Middle frontal gyrus (tissue), 1 donor: ENCODE measurements around the gene TMEM120A.
A peak's percentile ranks its signal among the peaks of the same experiment; 100 is the strongest.
"Not testable (repeated sequence)": the region's sequence is repeated elsewhere in the genome, so short reads cannot be mapped to it uniquely, and the experiment has no call there.

Source experiments
- DNase-seq: peaks from one replicate; pipeline ENCODE4 v3.0.0-alpha.2; 2015; ENCODE audit warnings: low spot score; ENCODE audit errors: extremely low spot score

The TMEM120A gene

DNA sequence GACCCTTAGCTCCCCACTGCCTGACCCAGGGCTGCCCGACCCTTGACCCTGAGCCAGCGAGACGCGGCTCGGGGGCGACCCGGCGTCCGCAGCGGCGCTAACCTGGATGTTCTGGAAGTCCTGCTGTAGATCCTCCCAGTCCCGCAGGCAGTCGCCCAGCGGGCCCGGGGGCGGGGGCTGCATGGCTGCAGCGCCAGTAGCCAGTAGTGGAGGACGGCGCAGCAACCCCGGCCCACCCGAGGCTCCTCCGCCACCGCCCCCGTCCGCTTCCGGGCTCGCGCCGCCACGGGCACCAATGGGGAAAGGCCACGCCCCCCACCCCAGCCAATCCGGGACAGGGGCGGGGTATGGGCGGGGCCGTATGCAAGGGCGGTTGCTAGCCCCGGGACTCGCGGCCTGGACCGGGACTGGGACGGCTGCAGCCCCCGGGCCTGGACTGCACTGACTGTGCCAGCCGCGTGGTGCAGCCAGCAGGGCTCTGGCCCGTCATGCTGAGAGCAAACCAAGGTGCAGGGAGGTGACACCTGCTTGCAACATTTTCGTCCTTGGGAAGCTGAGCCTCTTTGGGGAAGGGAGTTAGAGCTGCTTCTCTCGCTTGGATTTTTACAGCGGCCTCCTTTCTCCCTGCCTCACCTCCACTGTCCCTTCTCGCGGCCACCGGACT, at the start of gene TMEM120A:
Gene TMEM120A (minus strand): TSS at position 208 of the 664 bp plus-strand sequence. CDS start 25 bp downstream, at position 183.
- DNase-seq, result peak; percentile 90

DNA sequence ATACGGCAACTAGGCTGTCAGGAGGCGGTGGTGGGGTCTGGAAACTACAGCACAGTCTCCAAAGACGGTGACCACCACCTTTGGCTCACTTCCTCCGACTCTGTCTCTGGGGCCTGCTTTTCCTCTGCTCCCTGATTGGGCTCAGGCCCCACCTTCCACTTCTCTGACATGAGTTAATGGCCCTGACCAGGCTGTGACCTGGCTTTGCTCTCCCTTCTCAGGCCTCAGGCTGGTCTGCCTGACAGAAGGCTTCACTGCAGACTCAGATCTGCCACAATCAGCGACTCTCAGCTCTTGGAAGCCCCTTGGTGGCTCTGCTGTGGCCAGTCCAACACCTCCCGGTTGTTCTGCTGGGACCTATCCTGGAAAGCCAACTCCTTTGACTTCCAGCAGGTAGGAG, 45.7 kb upstream of the TMEM120A start:
- no peak for DNase-seq

DNA sequence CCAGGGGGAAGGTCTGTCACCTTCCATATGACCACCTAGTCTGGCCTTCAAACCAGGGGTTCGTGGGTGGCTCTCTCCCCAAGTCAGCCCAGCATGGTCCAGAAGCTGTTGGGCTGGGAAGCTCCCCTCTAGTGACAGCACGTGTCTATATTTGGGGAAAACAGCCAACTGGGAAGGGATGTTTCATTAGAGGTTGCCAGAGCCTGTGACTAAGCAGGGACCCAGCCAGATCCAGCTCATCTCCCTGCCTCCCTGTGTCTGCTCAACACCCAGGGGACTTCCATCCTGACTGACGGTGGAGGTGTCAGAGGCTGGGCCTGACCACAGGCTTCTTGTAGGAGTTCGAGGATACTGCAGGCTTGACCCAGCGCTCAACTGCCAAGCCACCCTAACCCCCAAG, 42.9 kb upstream of the TMEM120A start:
- DNase-seq, result no peak

DNA sequence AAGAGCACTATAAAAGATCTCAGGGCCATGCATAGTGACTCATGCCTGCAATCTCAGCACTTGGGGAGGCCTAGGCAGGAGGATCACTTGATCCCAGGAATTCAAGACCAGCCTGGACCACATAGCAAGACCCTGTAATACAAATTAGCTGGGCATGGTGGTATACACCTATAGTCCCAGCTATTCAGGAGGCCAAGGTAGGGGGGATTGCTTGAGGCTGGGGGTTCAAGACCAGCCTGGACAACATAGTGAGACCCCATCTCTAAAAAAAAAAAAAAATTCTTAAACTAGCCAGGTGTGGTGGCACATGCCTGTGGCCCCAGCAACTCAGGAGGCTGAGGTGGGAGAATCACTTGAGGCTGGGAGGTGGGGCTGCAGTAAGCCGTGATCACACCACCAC, 37.6 kb upstream of the TMEM120A start:
- no peak for DNase-seq

DNA sequence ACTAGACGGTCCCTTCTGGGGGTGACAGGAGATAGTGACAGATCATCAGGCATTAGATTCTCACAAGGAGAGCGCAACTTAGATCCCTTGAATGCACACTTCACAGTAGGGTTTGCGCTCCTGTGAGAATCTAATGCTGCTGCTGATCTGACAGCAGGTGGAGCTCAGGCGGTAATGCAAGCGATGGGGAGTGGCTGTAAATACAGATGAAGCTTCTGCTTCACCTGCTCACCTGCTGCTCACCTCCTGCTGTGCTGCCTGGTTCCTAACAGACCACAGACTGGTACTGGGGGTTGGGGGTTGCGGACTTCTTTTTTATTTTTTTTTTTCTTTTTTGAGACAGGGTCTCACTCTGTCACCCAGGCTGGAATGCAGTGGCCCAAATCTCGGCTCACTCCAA, 35.3 kb upstream of the TMEM120A start:
- not testable (repeated sequence) for DNase-seq

DNA sequence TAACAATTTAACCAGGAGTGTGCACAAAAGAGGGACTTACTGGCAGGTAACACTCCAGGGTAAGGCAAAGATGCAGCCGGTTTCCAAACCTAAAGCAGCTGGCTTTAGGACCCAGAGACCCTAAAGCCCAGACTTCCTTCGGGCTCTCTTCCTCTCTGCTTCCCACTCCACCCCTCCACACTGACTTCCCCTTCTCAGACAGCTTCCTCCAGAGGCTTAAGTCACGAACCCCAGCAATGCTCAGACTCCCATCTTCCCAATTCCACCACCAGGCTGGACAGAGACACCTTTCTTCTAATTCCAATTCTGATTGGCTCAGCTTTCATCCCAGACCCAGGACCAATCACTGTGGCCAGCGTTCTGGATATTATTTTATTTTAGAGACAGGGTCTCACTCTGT, 28.6 kb upstream of the TMEM120A start:
- no peak for DNase-seq

DNA sequence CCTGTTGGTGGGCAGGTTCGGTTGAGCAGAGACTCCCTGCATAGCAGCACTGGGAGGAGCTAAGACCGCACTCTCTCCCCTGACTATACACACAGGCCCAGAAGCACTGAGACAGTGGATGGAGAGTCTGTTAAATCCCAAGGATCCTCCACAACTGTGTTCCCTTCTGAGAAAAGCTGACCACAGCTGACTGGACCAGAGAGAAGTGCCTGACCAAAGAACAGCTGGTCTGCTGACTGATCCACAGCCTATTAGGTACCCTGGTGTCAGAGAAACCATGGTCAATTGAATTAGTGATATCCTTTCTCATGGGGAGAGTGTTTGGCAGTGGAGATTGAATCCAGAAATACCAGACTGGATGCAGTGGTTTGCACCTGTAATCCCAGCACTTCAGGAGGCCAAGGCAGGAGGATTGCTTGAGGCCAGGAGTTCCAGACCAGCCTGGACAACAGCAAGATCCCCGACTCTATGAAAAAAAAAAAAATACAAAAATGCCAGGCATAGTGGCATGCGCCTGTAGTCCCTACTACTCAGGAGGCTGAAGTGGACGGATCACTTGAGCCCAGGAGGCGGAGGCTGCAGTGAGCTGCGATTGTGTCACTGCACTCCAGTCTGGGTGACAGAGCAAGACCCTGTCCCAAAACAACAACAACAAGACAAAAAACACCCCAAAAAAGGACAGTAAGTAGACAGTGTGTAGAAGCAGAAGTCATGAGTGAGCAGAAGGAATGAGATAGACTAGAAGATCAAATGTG, 27.8 kb upstream of the TMEM120A start:
- DNase-seq, result no peak

DNA sequence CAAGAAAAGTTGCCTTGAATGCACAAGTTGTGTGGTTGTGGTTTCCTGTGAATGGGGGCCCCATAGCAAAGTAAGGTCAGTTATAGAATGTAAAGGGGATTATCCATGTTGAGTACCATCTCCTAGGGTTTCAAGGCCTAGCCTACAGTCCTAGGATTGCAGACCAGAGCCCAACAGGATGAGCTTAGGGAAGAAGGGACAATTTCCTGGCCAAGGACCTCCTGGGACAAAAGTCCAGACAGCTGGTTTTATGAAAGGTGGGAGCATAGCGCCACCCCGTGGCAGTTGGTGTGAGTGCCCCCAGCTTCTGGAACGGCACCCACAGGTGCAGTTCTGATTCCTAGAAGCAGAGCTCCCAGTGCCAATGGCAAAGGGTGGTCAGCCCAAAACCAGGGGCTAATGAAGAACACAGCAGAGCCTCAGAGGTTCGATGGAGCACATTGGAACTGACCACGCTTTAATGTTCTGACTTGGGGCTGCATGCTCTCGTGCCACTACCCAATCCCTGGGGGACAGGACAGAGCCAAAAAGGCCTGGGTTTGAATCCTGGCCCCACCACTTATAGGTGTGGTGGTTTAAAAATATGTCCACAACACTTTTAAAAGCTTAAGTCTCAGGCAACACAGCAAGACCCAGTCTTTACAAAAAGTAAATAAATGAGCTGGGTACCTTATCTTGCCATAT, 25.8 kb upstream of the TMEM120A start:
- DNase-seq, result peak; percentile 57

DNA sequence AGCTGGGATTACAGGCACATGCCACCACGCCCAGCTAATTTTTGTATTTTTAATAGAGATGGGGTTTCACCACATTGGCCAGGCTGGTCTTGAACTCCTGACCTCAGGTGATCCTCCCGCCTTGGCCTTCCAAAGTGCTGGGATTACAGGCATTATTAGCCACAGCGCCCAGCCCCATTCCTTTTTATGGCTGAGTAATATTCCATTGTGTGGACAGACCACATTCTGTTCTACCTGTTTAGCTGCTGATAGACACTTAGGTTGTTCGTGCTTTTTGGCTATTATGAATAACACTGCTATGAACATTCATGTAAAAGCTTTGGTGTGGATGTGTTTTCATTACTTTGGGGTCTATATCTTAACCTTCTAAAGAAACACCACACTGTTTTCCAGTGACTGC, 24.1 kb upstream of the TMEM120A start:
- not testable (repeated sequence) for DNase-seq

DNA sequence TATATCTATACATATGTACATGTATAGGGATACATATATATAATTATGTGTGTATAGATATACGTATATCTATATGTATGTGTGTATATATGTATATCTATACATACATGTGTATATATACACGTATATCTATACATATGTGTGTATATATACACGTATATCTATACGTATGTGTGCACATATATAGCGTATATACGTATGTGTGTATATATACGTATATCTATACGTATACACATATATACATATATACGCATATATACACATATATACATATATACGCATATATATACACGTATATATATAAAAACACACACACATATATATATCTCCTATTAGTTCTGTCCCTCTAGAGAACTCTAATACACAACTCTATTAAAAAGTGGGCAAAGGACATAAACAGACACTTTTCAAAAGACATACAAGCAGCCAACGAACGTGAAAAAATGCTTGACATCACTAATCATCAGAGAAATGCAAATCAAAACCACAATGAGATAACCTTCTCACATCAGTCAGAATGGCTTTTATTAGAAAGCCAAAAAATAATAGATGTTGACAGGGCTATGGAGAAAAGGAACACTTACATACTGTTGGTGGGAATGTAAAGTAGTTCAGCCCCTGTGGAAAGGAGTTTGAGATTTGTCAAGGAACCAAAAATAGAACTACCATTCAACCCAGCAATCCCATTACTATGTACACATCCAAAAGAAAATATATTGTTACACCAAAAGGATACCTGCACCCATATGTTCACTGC, 22.0 kb upstream of the TMEM120A start:
- no peak for DNase-seq

DNA sequence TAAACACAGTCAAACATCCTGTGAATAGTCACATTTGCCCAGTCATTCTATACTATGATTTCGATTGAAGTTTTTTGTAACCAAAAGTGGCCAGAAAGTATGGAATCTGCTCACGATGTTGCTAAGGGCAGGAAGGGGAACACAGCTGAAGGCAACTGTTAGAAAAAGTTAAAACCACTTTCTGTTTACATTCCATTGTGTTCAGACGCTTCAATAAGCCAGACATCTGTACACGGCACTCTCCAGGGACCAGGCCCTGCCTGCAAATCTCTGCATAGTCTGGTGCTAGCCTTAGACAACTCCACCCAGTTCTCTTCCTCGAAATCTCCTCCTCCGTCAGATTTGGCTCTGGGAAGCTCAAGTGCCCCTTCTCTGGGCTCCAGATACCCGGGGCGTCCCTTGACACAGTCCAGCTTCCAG, 17.1 kb upstream of the TMEM120A start:
- no peak for DNase-seq

DNA sequence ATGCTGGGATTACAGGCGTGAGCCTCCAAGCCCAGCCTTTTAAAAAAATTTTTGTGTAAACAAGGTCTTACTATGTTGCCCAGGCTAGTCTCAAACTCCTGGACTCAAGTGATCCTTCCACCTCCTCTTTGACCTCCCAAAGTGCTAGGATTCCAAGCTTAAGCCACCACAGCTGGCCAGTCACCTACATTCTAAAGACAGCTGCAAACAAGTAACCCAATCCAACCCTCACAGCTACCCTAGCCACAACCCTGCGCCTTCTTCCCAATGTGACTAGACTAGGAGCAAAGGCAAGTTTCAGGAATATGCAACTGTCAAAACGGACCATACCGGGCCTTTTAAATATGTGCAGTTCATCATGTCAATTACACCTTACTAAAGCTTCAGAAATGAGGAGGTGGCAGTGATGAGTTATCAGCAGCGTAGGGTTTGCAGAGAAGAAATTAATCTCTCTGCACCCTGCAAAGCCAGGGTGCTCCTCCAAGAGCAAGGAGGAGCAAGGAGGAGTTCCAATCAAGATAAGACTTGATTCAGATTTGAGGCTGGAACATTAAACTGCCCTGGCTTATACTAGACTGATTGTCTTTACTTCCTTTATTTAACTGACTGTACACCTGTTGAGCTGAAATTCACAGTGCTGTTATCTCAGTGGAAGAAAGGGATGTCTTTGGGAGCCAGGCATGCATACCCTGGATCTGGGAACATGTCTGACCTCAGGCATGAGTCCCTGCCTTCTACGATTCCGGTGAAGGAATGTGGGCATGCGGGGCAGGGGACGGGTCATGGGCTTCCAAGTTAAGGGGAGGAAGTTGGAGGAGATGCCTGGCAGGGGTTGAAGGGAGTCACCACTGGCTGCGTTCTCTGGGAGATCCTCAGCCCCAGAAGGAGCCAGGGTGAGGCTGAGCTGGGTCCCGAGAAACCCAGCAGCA, 15.5 kb upstream of the TMEM120A start:
- DNase-seq, result no peak

DNA sequence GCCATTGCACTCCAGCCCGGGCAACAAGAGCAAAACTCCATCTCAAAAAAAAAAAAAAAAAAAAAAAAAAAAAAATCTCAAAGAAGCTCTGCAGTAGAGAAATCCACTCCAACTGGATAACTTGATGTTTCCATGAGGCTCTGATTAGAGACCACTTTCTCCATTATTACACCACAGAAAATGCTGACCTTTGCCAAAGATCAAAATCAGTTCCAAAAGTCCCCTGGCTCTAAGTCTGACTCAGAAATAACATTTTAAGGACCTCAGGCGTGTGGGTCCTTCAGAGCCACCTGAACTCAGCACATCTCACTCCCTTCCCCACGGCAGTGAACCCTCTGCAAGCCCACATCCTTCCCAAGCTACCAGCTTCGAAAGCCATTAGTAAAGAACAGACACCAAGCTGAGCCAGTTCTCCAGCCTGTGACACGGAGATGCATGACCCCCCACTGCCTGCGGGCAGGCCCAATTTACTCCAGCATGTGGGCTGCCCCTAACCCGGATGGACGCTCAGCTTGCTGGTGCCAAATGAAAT, 13.8 kb upstream of the TMEM120A start:
- DNase-seq, result no peak

DNA sequence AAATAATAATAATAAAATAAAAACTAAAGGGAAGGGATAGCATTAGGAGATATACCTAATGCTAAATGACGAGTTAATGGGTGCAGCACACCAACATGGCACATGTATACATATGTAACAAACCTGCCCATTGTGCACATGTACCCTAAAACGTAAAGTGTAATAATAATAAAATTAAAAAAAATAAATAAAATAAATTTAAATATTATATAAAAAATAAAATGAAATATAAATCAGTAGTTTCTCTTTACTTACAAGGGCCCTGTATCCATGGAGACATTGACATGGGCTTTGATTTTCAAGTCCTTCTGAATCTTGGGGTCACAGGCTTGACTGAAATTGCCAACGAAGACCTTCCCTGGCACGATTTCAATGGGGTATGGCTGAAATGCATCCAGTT, 10.6 kb upstream of the TMEM120A start:
- not testable (repeated sequence) for DNase-seq

DNA sequence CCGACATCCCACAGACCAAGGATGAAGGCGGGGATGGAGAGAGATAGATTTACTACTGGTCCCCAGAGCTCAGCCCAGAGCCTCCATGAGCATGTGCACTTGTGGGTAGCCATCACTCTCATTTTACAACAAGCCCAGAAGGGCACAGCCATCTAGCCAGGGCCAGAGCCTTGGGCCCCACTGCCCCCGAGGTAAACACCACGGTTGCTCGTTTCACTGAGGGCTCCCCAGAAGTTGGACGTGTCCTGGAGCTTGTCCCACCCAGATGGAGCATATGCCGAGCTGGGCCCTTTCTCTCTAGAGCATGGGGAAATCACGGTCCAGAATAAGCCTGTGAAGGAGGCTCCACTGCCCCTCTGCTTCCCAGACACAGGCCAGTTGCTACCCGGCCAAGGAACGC, 9.0 kb upstream of the TMEM120A start:
- no peak for DNase-seq

DNA sequence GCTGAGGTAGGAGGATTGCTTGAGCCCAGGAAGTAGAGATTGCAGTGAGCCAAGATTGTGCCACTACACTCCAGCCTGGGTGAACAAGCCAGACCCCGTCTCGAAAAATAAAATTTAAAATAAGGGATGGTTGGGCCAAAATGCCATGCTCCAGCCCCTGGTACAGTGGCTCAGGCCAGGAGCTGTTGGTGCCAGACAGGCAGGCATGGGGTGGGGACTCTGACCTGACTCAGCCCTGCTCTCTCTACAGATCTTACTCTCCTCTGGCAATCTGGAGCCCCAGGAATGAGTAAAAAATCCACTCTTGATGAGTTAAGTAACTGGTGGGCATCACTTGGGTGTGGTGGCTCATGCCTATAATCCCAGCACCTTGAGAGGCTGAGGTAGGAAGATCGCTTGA, 8.4 kb upstream of the TMEM120A start:
- DNase-seq, result no peak

DNA sequence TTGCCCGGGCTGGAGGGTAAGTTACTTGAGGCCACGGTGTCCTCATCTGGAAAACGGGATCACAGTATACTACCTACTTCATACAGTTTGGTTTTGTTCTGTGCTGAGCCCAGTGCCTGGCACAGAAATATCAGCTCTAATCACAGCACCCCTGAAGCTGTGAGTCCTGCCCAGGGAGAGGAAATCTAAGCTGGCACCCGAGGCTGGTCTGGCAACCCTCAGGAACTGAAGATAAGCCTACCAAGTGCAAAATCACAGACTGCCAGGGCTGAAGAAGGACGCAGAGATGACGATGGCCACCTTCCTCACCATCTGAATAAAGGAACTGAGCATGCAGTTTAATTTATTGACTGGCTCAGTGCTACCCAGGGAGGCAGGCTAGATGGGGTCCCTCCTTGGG, 7.7 kb upstream of the TMEM120A start:
- DNase-seq, result no peak

DNA sequence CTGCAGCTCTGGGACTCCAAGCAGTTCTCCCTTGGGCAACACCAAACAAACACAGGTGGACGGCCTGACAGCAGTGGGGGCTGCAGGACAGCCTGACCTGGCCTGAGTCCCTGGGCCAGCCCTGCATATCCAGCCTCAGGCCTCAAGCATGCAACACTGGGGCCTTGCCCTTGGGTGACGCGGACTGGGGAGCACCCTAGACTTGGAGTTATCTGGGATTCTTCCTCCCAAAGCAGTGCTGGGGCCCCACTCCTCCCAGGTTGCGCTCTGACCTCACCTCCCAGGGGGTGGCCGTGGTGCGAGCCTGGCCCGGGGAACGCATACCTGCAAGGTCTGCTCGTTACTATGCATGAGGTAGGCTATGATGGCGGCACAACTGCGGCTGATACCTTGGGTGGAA, 6.2 kb upstream of the TMEM120A start:
- DNase-seq, result no peak

DNA sequence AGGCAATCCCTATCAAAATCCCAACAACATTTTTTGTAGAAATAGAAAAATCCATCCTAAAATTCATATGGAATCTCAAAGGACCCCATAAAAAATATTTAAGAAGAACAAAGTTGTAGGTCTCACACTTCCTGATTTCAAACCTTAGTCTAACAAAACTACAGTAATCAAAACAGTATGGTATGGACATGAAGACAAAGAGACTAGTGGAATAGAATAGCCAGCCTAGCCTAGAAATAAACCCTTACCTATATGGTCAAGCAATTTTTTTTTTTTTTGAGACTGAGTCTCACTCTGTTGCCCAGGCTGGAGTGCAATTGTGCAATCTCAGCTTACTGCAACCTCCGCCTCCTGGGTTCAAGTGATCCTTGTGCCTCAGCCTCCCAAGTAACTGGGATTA, 3.6 kb upstream of the TMEM120A start:
- DNase-seq, result no peak

DNA sequence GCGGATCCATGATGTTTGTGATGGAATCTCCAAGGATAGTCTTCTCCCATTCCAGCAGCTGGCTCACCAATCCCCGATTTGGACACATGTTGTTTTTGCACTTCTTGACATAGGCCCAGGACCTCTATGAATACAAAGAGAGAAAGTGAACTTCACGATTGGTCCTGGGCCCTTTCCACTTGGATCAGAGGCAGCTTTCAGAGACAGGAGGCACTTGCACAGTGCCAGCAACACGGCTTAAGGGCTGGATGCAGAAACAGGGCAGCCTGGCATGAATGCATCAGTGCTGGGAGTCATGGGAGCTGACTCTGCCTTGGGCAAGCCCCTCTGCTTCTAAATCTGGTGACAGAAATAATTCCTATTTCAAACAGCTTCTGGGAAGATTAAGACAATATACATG, 2.1 kb upstream of the TMEM120A start:
- DNase-seq, result no peak
